ENCODE results near the gene CELF2. TPM values are rescaled to one million over a fixed set of nuclear protein-coding genes. Genes with fewer than 3 reads are reported as not detected.

The CELF2 gene
- total and polyA plus RNA-seq, 2 of the 4 experiments (the other 2 are of a cell fraction) = 3.5 to 6.6 TPM

GRCh38 chr10:11334436-11334835, 316.8 kb downstream of the CELF2 start:
- POLR2A ChIA-PET (ENCODE audit: unreplicated experiment) = no interaction called here
- no peaks in the 10 kb centered on the region for H3K9me1 ChIP-seq (ENCODE audit: insufficient read depth, low read length)
- no peak overlapping the region for H4K5ac ChIP-seq (ENCODE audit: low read depth, low read length)
- no peak overlapping the region for H2BK120ac ChIP-seq (ENCODE audit: low read depth, low read length)
- no peak overlapping the region for H2BK5ac ChIP-seq (ENCODE audit: low read depth, low read length, poor library complexity, severe bottlenecking)
- H4K20me1 ChIP-seq (ENCODE audit: insufficient read depth, low read length) = no peaks in the 10 kb centered on the region
- H3K36me3 ChIP-seq (ENCODE audit: control insufficient read depth, insufficient read depth, low read length) = no peaks in the 10 kb centered on the region
- WGBS, 2 experiments (ENCODE audit: extremely low coverage in 2 of 2, insufficient read length in 1 of 2) = no CpG with 5 or more reads among the region's 8 CpGs
- intact Hi-C loops (cut with micrococcal nuclease) (no loop called here), dilution Hi-C loops (cut with HindIII; ENCODE audit: low sequenced_read_pairs, unreplicated experiment) (no loop called here), in situ Hi-C loops (cut with MboI; ENCODE audit: low sequenced_read_pairs) (no loop called here)
- no peak for DNase-seq
- no peak overlapping the region for H2AK9ac ChIP-seq (replicated peaks; ENCODE audit: low read depth, low read length, poor library complexity)
- CTCF ChIA-PET = no interaction called here
- no peaks in the 10 kb centered on the region; the same call in 1 of the 2 replicates for H3K27me3 ChIP-seq (ENCODE audit: control insufficient read depth, insufficient read depth, low read length)
- no peak overlapping the region for H3K4ac ChIP-seq (ENCODE audit: low read depth, low read length)
- H3K4me2 ChIP-seq (ENCODE audit: low read depth, low read length) = no peak overlapping the region
- H3K4me1 ChIP-seq (ENCODE audit: control insufficient read depth, insufficient read depth, low read length) = no peaks in the 10 kb centered on the region; the same call in 1 of the 2 replicates
- H3K23ac ChIP-seq (ENCODE audit: low read depth, low read length) = no peak overlapping the region
- H3K9ac ChIP-seq (ENCODE audit: low read depth, low read length) = no peak overlapping the region
- H3K9me3 ChIP-seq (ENCODE audit: control insufficient read depth, insufficient read depth, low read length) = no peaks in the 10 kb centered on the region
- BruUV-seq (replicated peaks) = no TSS peak
- no peaks in the 10 kb centered on the region for H3K79me1 ChIP-seq (ENCODE audit: low read depth in 1 of 2, low read length in 2 of 2)
- no peak overlapping the region for H2BK20ac ChIP-seq (ENCODE audit: low read depth, low read length)
- H3K14ac ChIP-seq (replicated peaks; ENCODE audit: low read depth, low read length) = no peak overlapping the region
- H2BK15ac ChIP-seq (ENCODE audit: low read depth, low read length) = no peak overlapping the region
- no peak overlapping the region for H3K56ac ChIP-seq (ENCODE audit: extremely low read depth, insufficient read depth, low read length)
- H4K91ac ChIP-seq (ENCODE audit: insufficient read depth, low read depth, low read length) = no peak overlapping the region
- no peak overlapping the region for H3K4me3 ChIP-seq (ENCODE audit: insufficient read depth, low read depth, low read length)
- TF ChIP-seq, protein P1, sequence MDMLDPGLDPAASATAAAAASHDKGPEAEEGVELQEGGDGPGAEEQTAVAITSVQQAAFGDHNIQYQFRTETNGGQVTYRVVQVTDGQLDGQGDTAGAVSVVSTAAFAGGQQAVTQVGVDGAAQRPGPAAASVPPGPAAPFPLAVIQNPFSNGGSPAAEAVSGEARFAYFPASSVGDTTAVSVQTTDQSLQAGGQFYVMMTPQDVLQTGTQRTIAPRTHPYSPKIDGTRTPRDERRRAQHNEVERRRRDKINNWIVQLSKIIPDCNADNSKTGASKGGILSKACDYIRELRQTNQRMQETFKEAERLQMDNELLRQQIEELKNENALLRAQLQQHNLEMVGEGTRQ (IDR thresholded peaks at IDR 0.05; ENCODE audit: low read depth, low read length) = no peak
- TF ChIP-seq RFX5 (IDR thresholded peaks at IDR 0.05; ENCODE audit: low read depth, low read length) (no peak), CHD1 (IDR thresholded peaks at IDR 0.05; ENCODE audit: low read depth, low read length) (no peak), MAFK (IDR thresholded peaks at IDR 0.05; ENCODE audit: low read depth, low read length) (no peak), RCOR1 (IDR thresholded peaks at IDR 0.05; ENCODE audit: insufficient replicate concordance, low read length) (no peak), MAZ (IDR thresholded peaks at IDR 0.05; ENCODE audit: borderline replicate concordance, low read depth, low read length) (no peak), MXI1 (IDR thresholded peaks at IDR 0.05; ENCODE audit: borderline replicate concordance, low read depth, low read length) (no peak)
- TF ChIP-seq, protein P2, sequence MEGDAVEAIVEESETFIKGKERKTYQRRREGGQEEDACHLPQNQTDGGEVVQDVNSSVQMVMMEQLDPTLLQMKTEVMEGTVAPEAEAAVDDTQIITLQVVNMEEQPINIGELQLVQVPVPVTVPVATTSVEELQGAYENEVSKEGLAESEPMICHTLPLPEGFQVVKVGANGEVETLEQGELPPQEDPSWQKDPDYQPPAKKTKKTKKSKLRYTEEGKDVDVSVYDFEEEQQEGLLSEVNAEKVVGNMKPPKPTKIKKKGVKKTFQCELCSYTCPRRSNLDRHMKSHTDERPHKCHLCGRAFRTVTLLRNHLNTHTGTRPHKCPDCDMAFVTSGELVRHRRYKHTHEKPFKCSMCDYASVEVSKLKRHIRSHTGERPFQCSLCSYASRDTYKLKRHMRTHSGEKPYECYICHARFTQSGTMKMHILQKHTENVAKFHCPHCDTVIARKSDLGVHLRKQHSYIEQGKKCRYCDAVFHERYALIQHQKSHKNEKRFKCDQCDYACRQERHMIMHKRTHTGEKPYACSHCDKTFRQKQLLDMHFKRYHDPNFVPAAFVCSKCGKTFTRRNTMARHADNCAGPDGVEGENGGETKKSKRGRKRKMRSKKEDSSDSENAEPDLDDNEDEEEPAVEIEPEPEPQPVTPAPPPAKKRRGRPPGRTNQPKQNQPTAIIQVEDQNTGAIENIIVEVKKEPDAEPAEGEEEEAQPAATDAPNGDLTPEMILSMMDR (conservative IDR thresholded peaks at IDR 0.05; ENCODE audit: low read depth, low read length) = no peak
- no peak overlapping the region for H4K8ac ChIP-seq (ENCODE audit: low read depth in 2 of 2, low read length in 2 of 2)
- no peak overlapping the region for H3K18ac ChIP-seq (ENCODE audit: low read depth, low read length)
- H2AK5ac ChIP-seq (ENCODE audit: low read depth, low read length) = no peak overlapping the region
- ATAC-seq (ENCODE audit: low read depth) = no peak
- no peak overlapping the region for H3K27ac ChIP-seq (ENCODE audit: insufficient read depth, low read length)
- H2AFZ ChIP-seq (replicated peaks; ENCODE audit: low read length, poor library complexity) = no peak overlapping the region
